Upper lobe of left lung (tissue), 6 donors: ENCODE results near the gene VAMP1. TPM values are rescaled to one million over a fixed set of nuclear protein-coding genes. Genes with fewer than 3 reads are reported as not detected.

ENCODE experiments used
- ATAC-seq, 2 donors: fragments of 200-7000 bp; cut with Tn5 transposase; one replicate each; pipeline ENCODE4 v1.9.1; 2022; ENCODE audit warnings: mild to moderate bottlenecking in 2 of 2, moderate library complexity in 2 of 2; ENCODE audit not compliant: low FRiP score in 2 of 2
- DNase-seq, 2 donors: peaks; one replicate each; pipeline ENCODE4 v3.0.0-alpha.2; 2019 to 2020
- H3K27ac ChIP-seq, 4 donors: fragments of 200-600 bp; sonication (generic); one replicate each; pipeline ENCODE4 v1.5.1; 2016 to 2019
- H3K27me3 ChIP-seq, 4 donors: fragments of 200-600 bp; sonication (generic); one replicate each; pipeline ENCODE4 v1.5.1; 2017 to 2019
- H3K36me3 ChIP-seq, 4 donors: fragments of 200-600 bp; sonication (generic); one replicate each; pipeline ENCODE4 v1.5.1; 2016 to 2019
- H3K4me1 ChIP-seq, 4 donors: fragments of 200-600 bp; sonication (generic); one replicate each; pipeline ENCODE4 v1.5.1; 2018 to 2019
- H3K4me3 ChIP-seq, 4 donors: fragments of 200-600 bp; sonication (generic); one replicate each; pipeline ENCODE4 v1.5.1; 2017 to 2019; ENCODE audit warnings: mild to moderate bottlenecking in 2 of 4, moderate library complexity in 1 of 4
- H3K9me3 ChIP-seq, 4 donors: fragments of 200-600 bp; sonication (generic); one replicate each; pipeline ENCODE4 v1.5.1; 2018 to 2019
- CTCF ChIP-seq, 6 experiments: fragments of 450-650 bp in 4 of 6; fragments of 200-600 bp in 2 of 6; sonication (generic) in 2 of 6; IDR thresholded peaks; one replicate each; pipeline ENCODE4 v1.5.1; 2016 to 2019; ENCODE audit warnings: antibody characterized with exemption in 6 of 6
- EP300 ChIP-seq, 4 donors: sonication (generic); formaldehyde crosslinking; IDR thresholded peaks; one replicate each; pipeline ENCODE4 v1.5.1; 2017; ENCODE audit warnings: antibody characterized with exemption in 4 of 4, control low read depth in 2 of 4
- POLR2A ChIP-seq, 4 donors: fragments of 450-650 bp; IDR thresholded peaks; one replicate each; pipeline ENCODE4 v1.5.1; 2016 to 2017; ENCODE audit warnings: antibody characterized with exemption in 4 of 4, mild to moderate bottlenecking in 2 of 4
- POLR2AphosphoS5 ChIP-seq, 2 donors: sonication (generic); formaldehyde crosslinking; IDR thresholded peaks; one replicate each; pipeline ENCODE4 v1.5.1; 2017; ENCODE audit warnings: antibody characterized with exemption in 2 of 2
- WGBS, 2 donors: methylation state at CpG; one replicate each; pipeline ENCODE4 v1.1.5; 2017 to 2018; 5-methylcytosine and 5-hydroxymethylcytosine counted together
- total RNA-seq, 6 donors: library from RNA; depleted of rRNA in 4 of 6; stranded (reverse); fragments of >200 nt in 4 of 6; gene quantifications; one replicate each; pipeline versions ENCODE4 v1.1.0 to v1.2.1, GENCODE V29; 2016 to 2021
- donor health status: DM: no; HTN: no; CAD: no; lungs with moderate emphysema.
- donor health status: DM: no; HTN: yes; CAD: no; lungs with severe emphysema.

The VAMP1 gene
- total RNA-seq, 6 donors from 2014 or later, result 4.6 to 25.1 (median 7.1) TPM

GRCh38 chr12:6435961-6436715, 34.3 kb downstream of the VAMP1 start:
- ATAC-seq (no peak), DNase-seq (no peak)
- Histone ChIP-seq H3K36me3 (no peaks in the 10 kb centered on the region), H3K4me3 (no peak overlapping the region), H3K27ac (no peak overlapping the region), H3K27me3 (no peaks in the 10 kb centered on the region), H3K9me3 (no peaks in the 10 kb centered on the region), H3K4me1 (peaks cover 2 to 5% (median 4%) of the 10 kb centered on the region in 4 donors)
- no peak for TF ChIP-seq POLR2AphosphoS5 (IDR thresholded peaks at IDR 0.05)
- TF ChIP-seq CTCF (IDR thresholded peaks at IDR 0.05), result no peak
- no peak for TF ChIP-seq EP300 (IDR thresholded peaks at IDR 0.05)
- no peak for TF ChIP-seq POLR2A (IDR thresholded peaks at IDR 0.05)
- WGBS, 2 donors, result 86 to 88% methylated on average over 13 of the region's 13 CpGs

GRCh38 chr12:6434205-6435140, 36.0 kb downstream of the VAMP1 start:
- DNase-seq (no peak), ATAC-seq (no peak)
- H3K36me3 ChIP-seq, result no peaks in the 10 kb centered on the region
- no peaks in the 10 kb centered on the region for H3K9me3 ChIP-seq
- WGBS, 2 donors, result 84 to 86% methylated on average over 15 to 17 of the region's 17 CpGs
- TF ChIP-seq EP300 (IDR thresholded peaks at IDR 0.05) (no peak), POLR2A (IDR thresholded peaks at IDR 0.05) (no peak), POLR2AphosphoS5 (IDR thresholded peaks at IDR 0.05) (no peak), CTCF (IDR thresholded peaks at IDR 0.05) (no peak)
- H3K27ac ChIP-seq, result no peak overlapping the region
- H3K4me3 ChIP-seq, result no peak overlapping the region
- no peaks in the 10 kb centered on the region for H3K27me3 ChIP-seq
- peaks cover 10 to 15% (median 14%) of the 10 kb centered on the region in 4 donors for H3K4me1 ChIP-seq

GRCh38 chr12:6432991-6433390, 37.5 kb downstream of the VAMP1 start:
- H3K27me3 ChIP-seq, result no peaks in the 10 kb centered on the region
- TF ChIP-seq POLR2A (IDR thresholded peaks at IDR 0.05) (no peak), POLR2AphosphoS5 (IDR thresholded peaks at IDR 0.05) (no peak), CTCF (IDR thresholded peaks at IDR 0.05) (no peak)
- DNase-seq (no peak), ATAC-seq (no peak)
- H3K36me3 ChIP-seq, result no peaks in the 10 kb centered on the region
- H3K4me3 ChIP-seq, result no peak overlapping the region
- no peaks in the 10 kb centered on the region for H3K9me3 ChIP-seq
- H3K4me1 ChIP-seq, result peaks cover 10 to 15% (median 14%) of the 10 kb centered on the region in 4 donors
- 72 to 74% methylated on average over 5 of the region's 5 CpGs for WGBS, 2 donors
- no peak overlapping the region for H3K27ac ChIP-seq

GRCh38 chr12:6430124-6430989, 40.1 kb downstream of the VAMP1 start:
- no peaks in the 10 kb centered on the region for H3K36me3 ChIP-seq
- TF ChIP-seq POLR2AphosphoS5 (IDR thresholded peaks at IDR 0.05), result peak; percentile 79 to 89
- TF ChIP-seq POLR2A (IDR thresholded peaks at IDR 0.05), result peak in 1 of 4 donors; percentile 25
- TF ChIP-seq EP300 (IDR thresholded peaks at IDR 0.05), result peak in 3 of 4 donors; percentile 35 to 95 (median 42)
- peak in 2 of 6 experiments; percentile 23 to 39 for TF ChIP-seq CTCF (IDR thresholded peaks at IDR 0.05)
- peak in 1 of 2 donors; percentile 93 for DNase-seq
- H3K4me3 ChIP-seq, result peak overlapping the region in 3 of 4 donors; percentile 5 to 29 (median 16)
- whole genome bisulfite sequencing, 2 donors, result 18 to 20% methylated on average over 19 of the region's 19 CpGs
- no peaks in the 10 kb centered on the region for H3K27me3 ChIP-seq
- no peaks in the 10 kb centered on the region for H3K9me3 ChIP-seq
- ATAC-seq, result peak; percentile 93 to 95
- H3K4me1 ChIP-seq, result peaks cover 10 to 15% (median 14%) of the 10 kb centered on the region in 4 donors
- peak overlapping the region; percentile 71 to 86 (median 76) for H3K27ac ChIP-seq
